GM12873 (cell line): Measurements from ENCODE around the gene SMAD6.

ENCODE experiments used
- TF ChIP-seq, protein P1 (sequence below): IDR thresholded peaks from 2 replicates; pipeline ENCODE4 v1.5.1; 2012; ENCODE audit warnings: low read depth, mild to moderate bottlenecking, moderate library complexity, low read length, control low read depth; ENCODE audit not compliant: insufficient read depth; ENCODE audit errors: missing control alignments

Gene SMAD6

DNA sequence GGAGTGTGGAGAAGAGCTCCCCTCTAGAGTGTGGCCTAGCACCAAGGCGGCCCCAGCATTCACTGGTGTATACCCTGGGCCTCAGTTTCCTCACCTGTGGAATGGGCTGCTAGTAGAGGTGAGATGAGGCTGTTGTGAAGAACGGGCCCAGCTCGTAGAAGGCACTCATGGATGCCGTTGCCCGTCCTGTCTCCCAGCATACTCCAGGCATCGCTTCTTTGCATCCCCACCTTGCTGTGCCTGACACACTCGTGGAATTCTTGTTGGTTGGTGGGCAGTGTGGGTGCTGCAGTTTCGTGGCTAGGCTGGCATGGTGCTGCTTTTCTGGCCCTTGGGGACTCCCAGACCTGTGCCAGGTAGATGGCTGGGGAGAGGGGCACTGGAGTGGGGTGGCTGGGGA, 76.7 kb downstream of the SMAD6 start:
- TF ChIP-seq, protein P1, sequence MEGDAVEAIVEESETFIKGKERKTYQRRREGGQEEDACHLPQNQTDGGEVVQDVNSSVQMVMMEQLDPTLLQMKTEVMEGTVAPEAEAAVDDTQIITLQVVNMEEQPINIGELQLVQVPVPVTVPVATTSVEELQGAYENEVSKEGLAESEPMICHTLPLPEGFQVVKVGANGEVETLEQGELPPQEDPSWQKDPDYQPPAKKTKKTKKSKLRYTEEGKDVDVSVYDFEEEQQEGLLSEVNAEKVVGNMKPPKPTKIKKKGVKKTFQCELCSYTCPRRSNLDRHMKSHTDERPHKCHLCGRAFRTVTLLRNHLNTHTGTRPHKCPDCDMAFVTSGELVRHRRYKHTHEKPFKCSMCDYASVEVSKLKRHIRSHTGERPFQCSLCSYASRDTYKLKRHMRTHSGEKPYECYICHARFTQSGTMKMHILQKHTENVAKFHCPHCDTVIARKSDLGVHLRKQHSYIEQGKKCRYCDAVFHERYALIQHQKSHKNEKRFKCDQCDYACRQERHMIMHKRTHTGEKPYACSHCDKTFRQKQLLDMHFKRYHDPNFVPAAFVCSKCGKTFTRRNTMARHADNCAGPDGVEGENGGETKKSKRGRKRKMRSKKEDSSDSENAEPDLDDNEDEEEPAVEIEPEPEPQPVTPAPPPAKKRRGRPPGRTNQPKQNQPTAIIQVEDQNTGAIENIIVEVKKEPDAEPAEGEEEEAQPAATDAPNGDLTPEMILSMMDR = no peak

DNA sequence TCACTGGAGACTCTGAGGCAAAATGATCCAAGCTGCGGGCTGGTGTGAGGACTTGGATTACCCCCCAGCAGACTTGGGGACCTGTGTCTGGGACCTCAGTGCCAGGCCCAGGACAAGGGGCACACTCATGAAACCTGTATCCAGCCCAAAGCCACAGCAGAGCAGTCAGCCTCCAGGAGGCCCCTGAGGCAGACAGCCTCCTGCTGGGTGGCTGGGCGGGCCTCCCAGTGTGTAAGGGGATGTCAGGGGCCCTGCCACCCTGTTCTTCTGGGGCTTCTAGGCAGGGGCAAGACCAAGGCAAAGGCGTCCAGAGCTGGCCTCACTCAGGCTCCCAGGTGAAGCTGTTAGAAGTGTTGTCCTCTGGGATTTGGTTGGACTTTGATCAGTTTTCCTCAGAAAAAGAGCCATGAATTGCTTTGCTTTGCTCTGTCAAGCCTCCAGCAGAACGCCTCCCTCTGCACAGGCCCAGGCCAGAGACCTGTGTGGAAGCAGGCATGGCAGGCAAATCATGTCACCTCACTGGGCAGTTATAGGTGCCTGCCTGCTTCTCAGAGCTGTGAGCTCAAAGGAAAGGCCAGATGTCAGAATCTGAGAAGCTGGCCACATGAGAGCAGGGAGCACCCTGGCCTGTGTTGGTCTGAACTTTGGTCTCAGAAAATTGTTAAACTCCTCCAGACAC, 77.4 kb downstream of the SMAD6 start:
- TF ChIP-seq, protein P1 = no peak

DNA sequence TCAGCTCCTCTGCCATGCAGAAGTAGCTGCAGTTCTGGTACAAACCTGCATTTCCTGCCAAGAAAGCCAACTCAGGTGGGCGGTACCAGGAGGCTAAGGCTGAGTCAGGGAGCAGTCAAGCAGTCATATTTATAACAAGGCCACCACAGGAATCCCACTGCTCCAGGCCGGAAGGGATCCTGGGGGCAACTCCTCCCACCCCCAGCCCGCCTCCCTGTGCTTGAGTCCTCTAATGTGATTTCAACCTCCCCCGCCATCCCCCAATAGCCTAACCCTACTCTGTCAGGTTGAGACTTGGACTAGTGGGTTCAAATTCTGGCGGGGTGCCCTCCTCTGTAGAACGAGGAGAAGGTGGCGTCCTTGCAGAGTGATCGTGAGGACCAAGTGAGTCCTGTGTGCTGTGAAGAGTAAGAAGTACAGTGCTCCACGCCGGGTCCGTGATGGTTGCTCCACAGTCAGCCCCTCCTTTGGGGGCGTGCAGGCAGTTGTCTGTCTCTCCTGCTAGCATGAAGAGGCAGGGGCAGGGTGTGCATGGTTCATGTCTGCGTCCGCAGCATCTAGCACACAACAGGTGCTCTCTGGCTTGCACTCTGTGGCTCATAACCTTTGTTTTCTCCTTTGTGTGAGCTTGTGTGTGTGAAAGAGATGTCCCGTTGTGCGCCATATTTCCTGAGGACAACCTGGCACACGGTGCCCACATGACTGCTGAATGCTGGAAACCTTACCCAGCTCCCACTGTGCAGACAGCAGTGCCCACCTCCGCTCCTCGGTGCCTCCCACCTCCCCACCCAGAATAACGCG, 78.3 kb downstream of the SMAD6 start:
- TF ChIP-seq, protein P1 = no peak

DNA sequence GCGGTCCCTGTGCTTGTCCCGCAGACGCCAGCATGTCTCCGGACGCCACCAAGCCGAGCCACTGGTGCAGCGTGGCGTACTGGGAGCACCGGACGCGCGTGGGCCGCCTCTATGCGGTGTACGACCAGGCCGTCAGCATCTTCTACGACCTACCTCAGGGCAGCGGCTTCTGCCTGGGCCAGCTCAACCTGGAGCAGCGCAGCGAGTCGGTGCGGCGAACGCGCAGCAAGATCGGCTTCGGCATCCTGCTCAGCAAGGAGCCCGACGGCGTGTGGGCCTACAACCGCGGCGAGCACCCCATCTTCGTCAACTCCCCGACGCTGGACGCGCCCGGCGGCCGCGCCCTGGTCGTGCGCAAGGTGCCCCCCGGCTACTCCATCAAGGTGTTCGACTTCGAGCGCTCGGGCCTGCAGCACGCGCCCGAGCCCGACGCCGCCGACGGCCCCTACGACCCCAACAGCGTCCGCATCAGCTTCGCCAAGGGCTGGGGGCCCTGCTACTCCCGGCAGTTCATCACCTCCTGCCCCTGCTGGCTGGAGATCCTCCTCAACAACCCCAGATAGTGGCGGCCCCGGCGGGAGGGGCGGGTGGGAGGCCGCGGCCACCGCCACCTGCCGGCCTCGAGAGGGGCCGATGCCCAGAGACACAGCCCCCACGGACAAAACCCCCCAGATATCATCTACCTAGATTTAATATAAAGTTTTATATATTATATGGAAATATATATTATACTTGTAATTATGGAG, 79.1 kb downstream of the SMAD6 start:
- TF ChIP-seq, protein P1 = no peak

DNA sequence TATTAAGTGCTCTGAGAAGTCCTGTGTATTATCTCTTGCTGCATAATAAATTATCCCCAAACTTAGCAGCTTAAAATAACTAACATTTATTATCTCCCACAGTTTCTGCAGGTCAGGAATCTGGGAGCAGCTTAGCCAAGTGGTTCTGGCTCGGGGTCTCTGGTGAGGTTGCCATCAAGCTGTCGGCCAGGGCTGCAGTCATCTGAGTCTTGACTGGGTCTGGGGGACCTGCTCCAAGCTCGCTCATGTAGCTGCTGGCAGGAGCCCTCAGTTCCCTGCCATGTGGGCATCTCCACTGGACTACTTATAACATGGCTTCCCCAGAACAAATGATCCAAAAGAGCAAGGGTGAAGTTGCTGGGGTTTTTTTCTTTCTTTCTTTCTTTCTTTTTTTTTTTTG, 80.7 kb downstream of the SMAD6 start:
- TF ChIP-seq, protein P1 = no peak

DNA sequence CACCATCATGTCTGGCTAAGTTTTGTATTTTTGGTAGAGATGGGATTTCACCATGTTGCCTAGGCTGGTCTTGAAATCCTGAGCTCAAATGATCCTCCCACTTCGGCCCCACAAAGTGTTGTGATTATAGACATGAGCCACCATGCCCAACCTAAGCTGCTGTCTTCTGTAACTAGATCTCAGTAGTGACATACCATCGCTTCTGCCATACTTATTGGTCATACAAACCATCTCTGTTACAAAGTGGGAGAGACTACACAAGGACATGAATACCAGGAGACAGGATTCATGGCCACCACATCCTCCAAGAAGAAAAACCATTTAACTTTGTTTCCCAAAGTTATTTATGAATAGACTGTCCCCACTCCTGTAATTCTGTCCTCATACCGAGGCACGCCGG, 81.3 kb downstream of the SMAD6 start:
- TF ChIP-seq, protein P1 = no peak

DNA sequence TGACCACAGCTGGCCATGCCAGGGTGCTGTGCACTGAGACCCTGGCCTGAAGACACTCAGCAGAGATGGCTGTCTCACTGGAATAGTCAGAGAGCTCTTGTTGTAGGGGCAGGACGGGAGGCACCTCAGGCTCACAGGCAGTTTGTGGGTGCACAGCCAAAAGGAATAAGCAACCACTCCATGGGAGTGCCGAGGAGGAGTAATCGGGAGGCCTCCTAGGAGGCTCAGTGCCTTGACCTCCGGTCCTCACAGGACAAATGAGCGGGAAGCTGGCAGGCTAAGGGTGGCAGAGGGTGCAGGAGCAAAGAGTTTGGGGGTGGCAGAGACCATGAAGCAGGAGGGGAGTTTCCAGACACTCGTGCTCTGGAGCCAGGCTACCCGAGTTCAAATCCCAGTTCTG, 81.7 kb downstream of the SMAD6 start:
- TF ChIP-seq, protein P1 = no peak
